HEK293 (cell line): ENCODE results near the gene HLF.
A peak's percentile ranks its signal among the peaks of the same experiment; 100 is the strongest.

ENCODE experiments used
- CTCF ChIA-PET: fragments of 350-600 bp; formaldehyde crosslinking; extraction: SDS; loops from one replicate; lab custom pipeline; 2021; ENCODE audit warnings: antibody characterized with exemption; lab: Yijun Ruan, JAX
- POLR2A ChIA-PET: fragments of 300-600 bp; formaldehyde crosslinking; extraction: SDS; loops from one replicate; lab custom pipeline; 2020; ENCODE audit warnings: antibody characterized with exemption, inconsistent platforms; lab: Yijun Ruan, JAX
- H3K27ac ChIP-seq: fragments of 200-500 bp; sonication (Bioruptor generic); 2 replicates; pipeline ENCODE4 v1.5.1; 2014; ENCODE audit warnings: low read depth, low read length, control low read depth, inconsistent platforms; ENCODE audit errors: extremely low read depth
- H3K36me3 ChIP-seq, 2 experiments: fragments of 200-500 bp in 1 of 2; sonication (Bioruptor generic) in 1 of 2; 1 replicate in 1 of 2; 2 replicates in 1 of 2; pipeline ENCODE4 v1.5.1; 2014 to 2017; ENCODE audit warnings: inconsistent platforms in 2 of 2, low read length in 2 of 2; ENCODE audit not compliant: control insufficient read depth in 2 of 2, insufficient read depth in 1 of 2
- H3K4me1 ChIP-seq: fragments of 200-500 bp; sonication (Bioruptor generic); 2 replicates; pipeline ENCODE4 v1.5.1; 2014; ENCODE audit warnings: mild to moderate bottlenecking, low read length, inconsistent platforms; ENCODE audit not compliant: control insufficient read depth, insufficient read depth
- H3K4me3 ChIP-seq: 2 replicates; pipeline ENCODE4 v1.5.1; 2011; ENCODE audit warnings: low read depth, mild to moderate bottlenecking, control low read depth, low read length, moderate library complexity
- H3K9me3 ChIP-seq: fragments of 200-500 bp; sonication (Bioruptor generic); 2 replicates; pipeline ENCODE4 v1.5.1; 2014; ENCODE audit warnings: low read depth, low read length, inconsistent platforms; ENCODE audit not compliant: control insufficient read depth, insufficient read depth
- GLIS2 ChIP-seq: fragments of 450-650 bp; formaldehyde crosslinking; IDR thresholded peaks from 2 replicates; pipeline ENCODE4 v1.5.1; 2016; ENCODE audit warnings: missing biosample characterization, missing genetic modification characterization
- PATZ1 ChIP-seq: fragments of 450-650 bp; formaldehyde crosslinking; IDR thresholded peaks from 2 replicates; pipeline ENCODE4 v1.5.1; 2016; ENCODE audit warnings: missing biosample characterization, missing genetic modification characterization
- REST ChIP-seq: fragments of 450-650 bp; formaldehyde crosslinking; IDR thresholded peaks from 2 replicates; pipeline ENCODE4 v1.5.1; 2016; ENCODE audit warnings: missing biosample characterization, missing genetic modification characterization
- ZBTB44 ChIP-seq: fragments of 450-650 bp; IDR thresholded peaks from 2 replicates; pipeline ENCODE4 v1.5.1; 2018; ENCODE audit warnings: missing biosample characterization, mild to moderate bottlenecking, missing genetic modification characterization
- ZNF157 ChIP-seq: fragments of 450-650 bp; formaldehyde crosslinking; IDR thresholded peaks from 2 replicates; pipeline ENCODE4 v1.5.1; 2016; ENCODE audit warnings: missing biosample characterization, missing genetic modification characterization
- ZNF362 ChIP-seq: fragments of 450-650 bp; formaldehyde crosslinking; IDR thresholded peaks from 2 replicates; pipeline ENCODE4 v1.5.1; 2016; ENCODE audit warnings: missing biosample characterization, missing genetic modification characterization
- ZNF513 ChIP-seq: fragments of 450-650 bp; IDR thresholded peaks from 2 replicates; pipeline ENCODE4 v1.5.1; 2018; ENCODE audit warnings: missing biosample characterization, missing genetic modification characterization
- ZNF529 ChIP-seq: fragments of 450-650 bp; formaldehyde crosslinking; IDR thresholded peaks from 2 replicates; pipeline ENCODE4 v1.5.1; 2017; ENCODE audit warnings: missing genetic modification characterization, missing biosample characterization; ENCODE audit not compliant: insufficient replicate concordance
- ZNF639 ChIP-seq: fragments of 450-650 bp; formaldehyde crosslinking; IDR thresholded peaks from 2 replicates; pipeline ENCODE4 v1.5.1; 2016; ENCODE audit warnings: missing biosample characterization, missing genetic modification characterization
- ZNF654 ChIP-seq: fragments of 450-650 bp; formaldehyde crosslinking; IDR thresholded peaks from 2 replicates; pipeline ENCODE4 v1.5.1; 2016; ENCODE audit warnings: low read depth, missing biosample characterization, missing genetic modification characterization
- ZNF660 ChIP-seq: fragments of 450-650 bp; IDR thresholded peaks from 2 replicates; pipeline ENCODE4 v1.5.1; 2018; ENCODE audit warnings: missing biosample characterization, mild to moderate bottlenecking, missing genetic modification characterization
- ZNF792 ChIP-seq: fragments of 450-650 bp; formaldehyde crosslinking; IDR thresholded peaks from 2 replicates; pipeline ENCODE4 v1.5.1; 2016; ENCODE audit warnings: missing biosample characterization, missing genetic modification characterization
- ZNF837 ChIP-seq: fragments of 450-650 bp; formaldehyde crosslinking; IDR thresholded peaks from 2 replicates; pipeline ENCODE4 v1.5.1; 2016; ENCODE audit warnings: missing biosample characterization, missing genetic modification characterization

Gene HLF

GRCh38 chr17:55346658-55347057, 81.9 kb downstream of the HLF start (continued):
- TF ChIP-seq REST (tag by site-specific recombination) (no peak), ZNF157 (tag by site-specific recombination) (no peak), ZNF792 (tag by site-specific recombination) (no peak)
- TF ChIP-seq, all 188 proteins: peak for 0

GRCh38 chr17:55347341-55347740, 82.6 kb downstream of the HLF start:
- POLR2A ChIA-PET: no interaction called here
- CTCF ChIA-PET: interaction anchor here (0.6 to 7.8 kb wide), 16 partner anchors 10 to 1495 kb away, joined by 3 to 106 read pairs (median 4); no protein-coding TSS in a partner anchor

GRCh38 chr17:55348749-55349354, 84.1 kb downstream of the HLF start:
- H3K9me3 ChIP-seq: no peaks in the 10 kb centered on the region
- ChIA-PET POLR2A (no interaction called here), CTCF (interaction anchor here (0.6 to 7.8 kb wide), 32 partner anchors 8 to 934 kb away, joined by 3 to 106 read pairs (median 4); no protein-coding TSS in a partner anchor)
- H3K27ac ChIP-seq: no peak overlapping the region
- no peaks in the 10 kb centered on the region for H3K4me1 ChIP-seq
- no peak overlapping the region for H3K4me3 ChIP-seq
- H3K36me3 ChIP-seq: no peaks in the 10 kb centered on the region
- TF ChIP-seq ZNF660 (tag by site-specific recombination) (0 out of 2 replicates have a peak, but pooled peaks have one; percentile 22), GLIS2 (no peak), ZNF529 (tag by site-specific recombination) (peak; percentile 7), ZNF654 (tag by site-specific recombination) (peak; percentile 53), ZNF513 (tag by site-specific recombination) (0 out of 2 replicates have a peak, but pooled peaks have one; percentile 15), ZNF362 (0 out of 2 replicates have a peak, but pooled peaks have one; percentile 30), ZNF837 (tag by site-specific recombination) (no peak)

More at GRCh38 chr17:55347341-55347740, 82.6 kb downstream of the HLF start:
- H3K9me3 ChIP-seq: no peaks in the 10 kb centered on the region
- no peak for TF ChIP-seq PATZ1 (tag by site-specific recombination)
- no peak for TF ChIP-seq ZBTB44
- no peak for TF ChIP-seq ZNF639 (tag by site-specific recombination)
- no peaks in the 10 kb centered on the region for H3K4me1 ChIP-seq
- no peak overlapping the region for H3K27ac ChIP-seq
- no peaks in the 10 kb centered on the region for H3K36me3 ChIP-seq
- H3K4me3 ChIP-seq: no peak overlapping the region
